GM21515 (cell line): ENCODE data around the gene MYO1G.

Experiments
- ATAC-seq: cut with Tn5 transposase; IDR thresholded peaks from one replicate; pipeline ENCODE4 v1.9.1; 2021; ENCODE audit not compliant: unreplicated experiment

Gene MYO1G

GRCh38 chr7:44981035-44981706 lies 2.4 kb upstream of the MYO1G start:
- peak; percentile 3 for ATAC-seq

GRCh38 chr7:44980393-44981034 lies 1.7 kb upstream of the MYO1G start:
- ATAC-seq, result peak; percentile 46

GRCh38 chr7:44979481-44980392 lies 922 bp upstream of the MYO1G start:
- peak; percentile 5 for ATAC-seq

DNA sequence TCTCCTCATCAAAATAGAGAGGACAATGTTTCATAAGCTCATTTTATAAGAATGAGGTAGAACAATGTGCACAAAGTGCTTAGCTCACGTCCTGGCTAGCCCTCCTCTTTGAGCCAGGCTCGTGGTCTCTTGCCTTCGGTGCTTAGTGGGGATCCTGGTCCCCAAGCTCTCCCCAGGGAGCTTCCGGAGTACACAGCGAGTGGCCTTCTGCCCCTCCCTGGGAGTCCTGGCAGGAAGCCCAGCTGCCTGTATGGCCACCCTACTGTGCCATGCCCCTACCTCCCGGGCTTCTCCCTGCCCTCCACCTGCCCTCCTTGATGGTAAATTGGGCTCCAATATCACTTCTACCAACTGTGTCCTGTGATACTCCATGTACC lies 868 bp downstream of the MYO1G start:
- no peak for ATAC-seq

DNA sequence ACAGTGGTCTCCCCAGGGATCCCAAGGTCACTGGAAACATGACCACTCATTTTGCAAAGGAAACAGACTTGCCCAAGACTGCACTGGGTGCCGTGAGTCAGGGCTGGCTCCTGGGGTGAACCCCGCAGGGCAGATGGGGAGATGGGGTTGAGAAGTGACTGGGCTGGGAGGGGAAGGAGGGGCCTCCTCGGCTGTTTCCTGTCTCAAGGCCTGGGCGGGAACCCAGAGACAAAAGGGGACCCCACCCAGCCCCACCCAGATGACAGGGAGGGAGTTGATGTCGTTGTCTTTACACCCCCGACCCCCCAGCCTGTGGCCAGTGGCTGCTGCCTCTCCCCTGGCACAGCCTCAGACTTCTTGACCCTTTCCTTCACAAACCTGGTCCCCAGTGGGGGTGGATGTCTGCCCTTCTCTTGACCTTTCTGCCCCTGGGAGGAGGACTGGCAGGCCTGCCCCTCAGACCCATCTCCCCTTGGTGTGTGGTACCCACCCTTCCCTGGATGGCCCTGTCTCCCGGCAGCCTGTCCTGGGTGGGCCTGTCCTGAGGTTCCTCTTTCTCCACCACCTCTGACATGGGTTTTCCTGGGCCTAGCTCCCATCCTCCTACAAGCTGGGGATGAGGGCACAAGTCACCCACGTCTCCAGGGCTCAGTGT lies 1.4 kb downstream of the MYO1G start:
- no peak for ATAC-seq

- no peak for ATAC-seq
Measured at GRCh38 chr7:44976746-44977196, 2.0 kb downstream of the MYO1G start.

DNA sequence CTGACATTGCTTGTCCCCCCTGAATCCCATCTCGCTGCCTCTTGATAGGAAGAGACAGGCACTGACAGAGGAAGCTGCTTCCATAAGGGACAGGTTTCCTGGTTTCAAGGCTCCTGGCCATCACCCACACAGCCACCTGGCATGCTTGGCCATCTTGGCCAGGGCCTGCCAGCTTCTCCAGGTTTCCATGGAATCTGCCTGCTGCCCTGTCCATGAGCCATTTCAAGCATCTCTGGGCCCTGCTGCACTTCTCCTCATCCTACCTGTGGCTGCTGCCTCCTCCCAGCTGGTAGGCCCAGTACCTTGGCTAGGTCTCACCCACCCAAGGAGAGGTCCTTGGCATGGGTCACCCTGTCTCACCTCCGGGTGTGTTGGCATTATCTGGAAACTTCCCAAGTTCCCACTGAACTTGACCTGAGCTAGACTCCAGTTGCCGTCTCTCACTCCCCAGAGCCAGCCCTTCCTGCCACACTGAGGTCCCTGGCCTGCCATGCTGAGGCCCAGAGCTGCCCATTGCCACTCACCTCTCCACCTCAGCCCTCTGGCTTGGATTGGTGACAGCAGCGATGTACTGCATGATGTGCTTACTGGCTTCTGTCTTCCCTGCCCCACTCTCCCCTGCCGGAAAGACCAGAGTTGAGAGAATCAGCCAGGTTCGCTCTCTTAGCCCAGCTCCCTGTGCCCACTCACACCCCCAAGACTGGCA lies 2.6 kb downstream of the MYO1G start:
- ATAC-seq, result no peak

- no peak for ATAC-seq
Measured at GRCh38 chr7:44975331-44976039, 3.3 kb downstream of the MYO1G start.

GRCh38 chr7:44974549-44974948 lies 4.3 kb downstream of the MYO1G start:
- no peak for ATAC-seq

- no peak for ATAC-seq
Measured at GRCh38 chr7:44973610-44974401, 5.0 kb downstream of the MYO1G start.

- ATAC-seq, result no peak
Measured at GRCh38 chr7:44972562-44972961, 6.3 kb downstream of the MYO1G start.

DNA sequence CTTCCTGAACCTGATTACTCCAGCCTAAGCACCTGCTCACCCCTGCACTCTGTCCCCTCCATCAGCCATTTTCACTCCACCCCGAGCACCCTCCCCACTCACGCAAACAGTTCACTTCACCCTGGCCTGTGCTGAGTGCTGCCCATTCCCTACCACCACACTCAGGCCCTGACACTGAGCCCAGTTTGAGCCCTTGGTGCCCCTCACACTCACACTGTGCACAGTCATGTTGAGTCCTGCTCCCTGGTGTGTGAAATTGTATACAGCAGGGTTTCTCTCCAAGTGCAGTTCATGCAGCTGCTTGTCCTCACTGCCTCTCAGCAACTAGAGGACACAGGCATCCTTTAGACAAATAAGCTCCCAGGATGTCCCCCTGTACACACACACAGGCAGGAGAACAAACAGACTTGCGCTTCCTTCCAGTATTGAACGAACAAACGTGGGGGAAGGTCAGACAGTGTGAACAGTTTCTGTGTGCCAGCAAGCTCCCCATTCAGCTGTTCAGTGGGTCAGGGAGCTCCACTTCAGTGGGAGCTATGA lies 6.8 kb downstream of the MYO1G start:
- no peak for ATAC-seq

- no peak for ATAC-seq
Measured at GRCh38 chr7:44971188-44971901, 7.5 kb downstream of the MYO1G start.

GRCh38 chr7:44970523-44971051 lies 8.2 kb downstream of the MYO1G start:
- ATAC-seq, result no peak

DNA sequence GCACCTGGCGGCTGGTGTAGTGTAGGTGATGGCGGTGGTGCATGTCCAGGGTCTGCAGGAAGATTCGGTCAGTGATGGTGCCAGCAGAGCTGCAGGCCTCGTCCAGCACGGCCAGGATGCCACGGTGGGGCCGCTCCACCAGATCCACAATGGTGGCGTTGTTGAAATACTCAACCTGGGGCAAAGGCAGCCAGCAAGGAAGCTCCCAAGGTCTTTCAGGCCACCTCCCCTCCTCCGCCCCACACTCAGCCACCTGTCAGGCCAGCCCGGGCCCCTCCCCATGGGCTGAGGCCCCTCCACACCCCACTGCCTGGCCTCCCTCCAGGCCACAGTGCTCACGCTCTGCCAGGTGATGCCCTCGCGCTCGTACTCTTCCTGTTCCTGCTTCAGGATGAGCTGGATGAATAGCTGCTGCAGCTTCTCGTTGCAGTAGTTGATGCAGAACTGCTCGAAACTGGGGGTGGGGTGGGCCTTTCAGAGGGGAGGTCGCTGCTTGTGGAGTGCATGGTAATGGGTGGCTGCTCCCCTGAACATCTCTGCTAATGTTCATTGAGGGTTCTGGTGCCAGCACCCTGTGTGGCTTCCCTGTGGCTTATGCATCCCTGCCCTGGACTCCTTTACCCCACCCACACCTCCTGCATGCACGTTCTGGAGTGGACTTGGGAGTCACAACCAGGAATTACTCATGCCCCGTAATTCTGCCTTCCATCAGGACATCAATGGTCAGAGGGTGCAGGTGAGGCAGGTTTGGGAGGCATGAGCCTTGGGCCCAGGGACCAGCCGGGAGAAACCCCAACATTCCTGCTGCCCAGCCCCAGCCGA lies 8.9 kb downstream of the MYO1G start:
- no peak for ATAC-seq

DNA sequence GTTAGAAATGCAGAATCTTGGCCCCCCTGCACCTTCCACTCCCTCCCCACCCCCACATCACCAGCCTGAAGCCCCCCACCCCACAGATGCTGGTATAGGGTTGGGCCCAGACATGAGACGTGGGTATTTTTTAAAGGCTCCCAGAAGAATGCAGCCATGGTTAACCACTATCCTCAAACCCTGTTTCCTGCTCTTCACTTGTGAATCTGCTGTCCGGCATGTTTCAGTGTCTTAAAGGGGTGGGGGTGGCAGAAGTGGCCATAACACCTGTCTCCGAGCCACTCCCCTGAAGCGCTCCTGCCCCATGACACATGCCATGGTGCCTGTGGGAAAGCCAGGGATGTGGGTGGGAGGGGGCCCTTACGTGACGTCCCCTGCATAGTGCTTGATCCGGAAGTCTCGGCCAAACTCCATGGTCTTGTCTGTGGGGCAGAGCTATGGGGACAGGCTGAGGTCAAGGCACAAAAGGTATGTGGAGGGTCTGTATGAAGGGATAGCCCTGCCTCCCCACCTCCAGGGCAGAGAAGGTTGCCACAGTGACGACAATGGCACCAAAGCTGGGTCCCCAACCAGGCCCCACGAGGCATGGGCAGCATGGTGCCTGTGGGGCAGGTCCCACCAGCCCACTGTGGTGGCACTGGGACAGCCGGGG lies 9.6 kb downstream of the MYO1G start:
- ATAC-seq, result no peak
